VCaP (cell line): ENCODE measurements around the gene BAZ1B.

Experiments used
- H3K27ac ChIP-seq: fragments of 450-650 bp; 2 replicates; pipeline ENCODE4 v1.5.1; 2017
- TF ChIP-seq, protein P1 (sequence below): fragments of 450-650 bp; conservative IDR thresholded peaks from 2 replicates; pipeline ENCODE4 v1.5.1; 2017; ENCODE audit warnings: mild to moderate bottlenecking, moderate library complexity

Gene BAZ1B

DNA sequence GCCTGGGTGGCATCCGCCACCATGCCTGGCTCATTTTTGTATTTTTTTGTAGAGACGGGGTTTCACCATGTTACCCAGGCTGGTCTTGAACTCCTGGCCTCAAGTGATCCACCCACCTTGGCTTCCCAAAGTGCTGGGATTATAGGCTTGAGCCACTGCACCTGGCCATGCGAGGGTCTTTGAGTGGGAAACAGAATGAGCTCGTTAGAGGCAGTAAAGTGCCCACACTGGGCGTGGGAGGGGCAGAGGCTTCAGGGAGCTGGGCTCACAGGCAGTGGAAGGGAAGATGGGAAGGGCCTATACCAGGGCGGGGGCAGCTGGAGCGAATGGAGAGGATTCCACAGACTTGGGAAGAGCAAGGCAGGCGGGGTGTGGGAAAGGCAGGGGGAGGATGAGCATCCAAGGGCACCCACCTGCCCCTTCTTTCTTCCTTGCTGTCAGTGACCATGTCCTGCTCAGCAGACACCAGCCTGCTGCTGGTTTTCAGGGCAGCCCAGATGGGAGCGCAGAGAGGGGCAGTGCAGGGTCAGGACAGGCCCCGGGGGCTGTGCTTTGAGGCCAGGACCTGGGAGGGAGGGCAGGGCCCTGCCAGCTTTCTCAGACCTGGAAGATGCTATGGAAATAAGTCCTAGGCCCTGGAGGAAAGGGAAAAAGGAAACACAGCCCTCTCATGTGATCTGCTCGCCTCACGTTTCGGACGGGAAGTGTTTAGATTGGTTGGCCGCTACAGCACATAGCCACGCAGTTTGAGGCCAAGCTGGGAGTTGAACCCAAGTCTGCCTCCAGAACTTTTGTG lies 84.3 kb downstream of the BAZ1B start:
- H3K27ac ChIP-seq, result no peak overlapping the region
- TF ChIP-seq, protein P1, sequence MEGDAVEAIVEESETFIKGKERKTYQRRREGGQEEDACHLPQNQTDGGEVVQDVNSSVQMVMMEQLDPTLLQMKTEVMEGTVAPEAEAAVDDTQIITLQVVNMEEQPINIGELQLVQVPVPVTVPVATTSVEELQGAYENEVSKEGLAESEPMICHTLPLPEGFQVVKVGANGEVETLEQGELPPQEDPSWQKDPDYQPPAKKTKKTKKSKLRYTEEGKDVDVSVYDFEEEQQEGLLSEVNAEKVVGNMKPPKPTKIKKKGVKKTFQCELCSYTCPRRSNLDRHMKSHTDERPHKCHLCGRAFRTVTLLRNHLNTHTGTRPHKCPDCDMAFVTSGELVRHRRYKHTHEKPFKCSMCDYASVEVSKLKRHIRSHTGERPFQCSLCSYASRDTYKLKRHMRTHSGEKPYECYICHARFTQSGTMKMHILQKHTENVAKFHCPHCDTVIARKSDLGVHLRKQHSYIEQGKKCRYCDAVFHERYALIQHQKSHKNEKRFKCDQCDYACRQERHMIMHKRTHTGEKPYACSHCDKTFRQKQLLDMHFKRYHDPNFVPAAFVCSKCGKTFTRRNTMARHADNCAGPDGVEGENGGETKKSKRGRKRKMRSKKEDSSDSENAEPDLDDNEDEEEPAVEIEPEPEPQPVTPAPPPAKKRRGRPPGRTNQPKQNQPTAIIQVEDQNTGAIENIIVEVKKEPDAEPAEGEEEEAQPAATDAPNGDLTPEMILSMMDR, result no peak

DNA sequence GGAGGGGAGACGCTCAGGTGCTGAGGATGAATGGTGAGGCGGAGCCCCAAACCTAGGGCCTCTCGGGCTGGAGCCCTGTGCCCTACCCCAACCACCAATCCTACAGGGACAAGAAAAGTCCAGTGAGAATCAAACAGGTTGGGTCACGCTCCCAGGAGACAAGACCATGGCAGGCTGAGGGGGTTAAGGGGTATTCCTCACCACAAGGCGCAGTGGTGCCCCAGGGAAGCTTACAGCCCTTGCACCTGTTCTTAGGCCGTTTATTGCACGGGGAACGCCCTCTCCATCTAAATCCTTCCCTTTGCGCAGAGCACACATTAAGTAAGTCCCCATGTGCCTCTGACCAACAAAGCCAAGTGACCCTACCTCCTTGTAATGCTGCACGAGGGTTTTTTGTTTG lies 85.0 kb downstream of the BAZ1B start:
- TF ChIP-seq, protein P1, result no peak
- H3K27ac ChIP-seq, result 0 out of 2 replicates have a peak overlapping the region, but pooled peaks have one; percentile 48

DNA sequence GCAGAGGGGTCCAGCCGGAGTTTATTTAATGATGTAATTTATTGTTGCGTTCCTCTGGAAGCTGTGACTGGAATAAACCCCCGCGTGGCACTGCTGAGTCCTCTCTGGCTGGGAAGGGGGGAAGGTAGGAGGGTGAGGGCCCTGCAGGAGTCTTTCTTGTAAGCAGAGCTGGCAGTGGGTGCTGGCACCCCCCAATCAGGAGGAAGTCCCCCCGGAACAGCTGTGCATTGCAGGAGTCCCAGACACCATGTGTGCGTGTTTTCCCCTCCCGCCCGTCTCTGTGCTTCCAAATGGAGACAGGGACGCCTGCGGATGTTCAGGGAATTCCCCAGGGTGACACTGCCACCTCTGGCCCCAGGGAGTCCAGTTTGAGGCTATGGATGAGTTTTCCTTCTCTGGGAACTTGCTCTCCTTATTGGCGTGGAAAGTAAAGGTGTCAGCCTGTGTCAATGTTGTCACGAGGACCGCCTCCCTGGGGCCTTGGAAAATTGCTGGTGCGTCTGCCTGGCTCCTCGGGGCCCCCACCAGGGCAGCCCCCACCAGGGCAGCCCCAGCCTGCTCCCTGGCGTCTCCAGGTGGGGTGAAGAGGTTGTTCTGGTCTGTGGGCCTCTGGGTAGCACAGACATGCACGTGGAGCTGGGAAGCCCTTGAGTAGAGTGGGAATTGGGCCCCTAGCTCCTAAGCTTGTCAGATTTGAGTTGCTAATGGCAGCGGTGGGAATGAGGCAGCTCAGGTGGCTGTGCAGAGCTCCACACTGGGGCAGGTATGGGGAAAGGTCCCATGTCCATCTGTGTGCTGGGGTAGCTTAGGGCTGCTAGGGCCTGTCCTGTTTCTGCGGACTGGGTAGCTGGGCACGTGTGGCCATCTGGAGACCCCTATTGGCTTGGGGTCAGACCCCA lies 85.8 kb downstream of the BAZ1B start:
- peak overlapping the region; percentile 48 for H3K27ac ChIP-seq
- TF ChIP-seq, protein P1, result peak; percentile 76

DNA sequence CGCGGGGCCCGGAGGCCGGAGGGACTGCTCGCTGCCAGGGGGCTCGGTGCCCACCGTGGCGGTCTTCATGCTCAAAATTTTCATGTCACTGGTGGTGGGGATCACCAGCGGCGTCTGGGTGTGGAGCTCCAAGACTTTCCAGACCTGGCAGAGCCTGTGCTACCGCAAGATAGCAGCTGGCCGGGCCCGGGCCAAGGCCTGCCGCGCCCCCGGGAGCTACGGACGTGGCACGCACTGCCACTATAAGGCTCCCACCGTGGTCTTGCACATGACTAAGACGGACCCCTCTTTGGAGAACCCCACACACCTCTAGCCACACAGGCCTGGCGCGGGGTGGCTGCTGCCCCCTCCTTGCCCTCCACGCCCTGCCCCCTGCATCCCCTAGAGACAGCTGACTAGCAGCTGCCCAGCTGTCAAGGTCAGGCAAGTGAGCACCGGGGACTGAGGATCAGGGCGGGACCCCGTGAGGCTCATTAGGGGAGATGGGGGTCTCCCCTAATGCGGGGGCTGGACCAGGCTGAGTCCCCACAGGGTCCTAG lies 86.6 kb downstream of the BAZ1B start:
- TF ChIP-seq, protein P1, result no peak
- H3K27ac ChIP-seq, result peak overlapping the region; percentile 48

DNA sequence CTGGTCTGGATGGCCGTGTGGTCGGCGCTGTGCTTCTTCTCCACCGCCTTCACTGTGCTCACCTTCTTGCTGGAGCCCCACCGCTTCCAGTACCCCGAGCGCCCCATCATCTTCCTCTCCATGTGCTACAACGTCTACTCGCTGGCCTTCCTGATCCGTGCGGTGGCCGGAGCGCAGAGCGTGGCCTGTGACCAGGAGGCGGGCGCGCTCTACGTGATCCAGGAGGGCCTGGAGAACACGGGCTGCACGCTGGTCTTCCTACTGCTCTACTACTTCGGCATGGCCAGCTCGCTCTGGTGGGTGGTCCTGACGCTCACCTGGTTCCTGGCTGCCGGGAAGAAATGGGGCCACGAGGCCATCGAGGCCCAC lies 87.4 kb downstream of the BAZ1B start:
- TF ChIP-seq, protein P1, result no peak
- no peak overlapping the region for H3K27ac ChIP-seq

DNA sequence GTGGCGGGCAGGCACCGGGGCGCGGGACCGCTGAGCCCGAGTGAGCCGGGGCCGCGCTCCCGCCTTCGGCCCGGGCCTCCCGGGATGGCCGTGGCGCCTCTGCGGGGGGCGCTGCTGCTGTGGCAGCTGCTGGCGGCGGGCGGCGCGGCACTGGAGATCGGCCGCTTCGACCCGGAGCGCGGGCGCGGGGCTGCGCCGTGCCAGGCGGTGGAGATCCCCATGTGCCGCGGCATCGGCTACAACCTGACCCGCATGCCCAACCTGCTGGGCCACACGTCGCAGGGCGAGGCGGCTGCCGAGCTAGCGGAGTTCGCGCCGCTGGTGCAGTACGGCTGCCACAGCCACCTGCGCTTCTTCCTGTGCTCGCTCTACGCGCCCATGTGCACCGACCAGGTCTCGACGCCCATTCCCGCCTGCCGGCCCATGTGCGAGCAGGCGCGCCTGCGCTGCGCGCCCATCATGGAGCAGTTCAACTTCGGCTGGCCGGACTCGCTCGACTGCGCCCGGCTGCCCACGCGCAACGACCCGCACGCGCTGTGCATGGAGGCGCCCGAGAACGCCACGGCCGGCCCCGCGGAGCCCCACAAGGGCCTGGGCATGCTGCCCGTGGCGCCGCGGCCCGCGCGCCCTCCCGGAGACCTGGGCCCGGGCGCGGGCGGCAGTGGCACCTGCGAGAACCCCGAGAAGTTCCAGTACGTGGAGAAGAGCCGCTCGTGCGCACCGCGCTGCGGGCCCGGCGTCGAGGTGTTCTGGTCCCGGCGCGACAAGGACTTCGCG lies 88.0 kb downstream of the BAZ1B start:
- peak overlapping the region; percentile 31; the same call in 1 of the 2 replicates for H3K27ac ChIP-seq
- TF ChIP-seq, protein P1, result no peak
